ENCODE results near the gene NXPE3.

DNA sequence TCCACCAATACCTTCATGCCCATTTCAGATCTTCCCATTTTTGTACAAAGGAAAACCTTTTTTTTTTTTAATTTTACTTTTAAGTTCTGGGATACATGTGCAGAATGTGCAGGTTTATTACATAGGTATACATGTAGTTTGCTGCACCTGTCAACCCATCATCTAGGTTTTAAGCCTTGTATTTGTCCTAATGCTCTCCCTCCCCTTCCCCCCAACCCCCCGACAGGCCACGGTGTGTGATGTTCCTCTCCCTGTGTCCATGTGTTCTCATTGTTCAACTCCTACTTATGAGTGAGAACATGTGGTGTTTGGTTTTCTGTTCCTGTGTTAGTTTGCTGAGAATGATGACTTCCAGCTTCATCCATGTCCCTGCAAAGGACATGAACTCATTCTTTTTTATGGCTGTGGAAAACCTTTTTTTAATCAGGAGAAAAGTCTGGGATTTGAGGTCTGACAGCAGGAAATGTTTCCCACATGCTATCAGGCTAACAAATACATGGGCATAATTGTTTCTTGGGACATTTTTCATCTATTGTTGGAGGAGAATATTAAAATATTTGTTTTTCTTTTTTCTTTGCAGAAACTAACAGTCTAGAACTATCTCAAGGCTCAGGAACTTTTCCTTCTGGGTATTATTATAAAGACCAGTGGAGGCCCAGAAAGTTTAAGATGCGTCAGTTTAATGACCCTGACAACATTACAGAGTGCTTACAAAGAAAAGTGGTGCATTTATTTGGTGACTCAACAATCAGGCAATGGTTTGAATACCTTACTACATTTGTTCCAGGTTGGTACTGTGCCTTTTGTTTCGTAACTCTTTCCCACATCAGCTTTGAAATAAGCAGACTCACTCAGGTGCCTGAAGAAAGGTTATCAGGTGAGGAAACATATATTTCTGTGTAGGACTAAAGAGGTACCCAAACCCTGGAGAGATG is 37.5 kb downstream of the NXPE3 start:
- TF ChIP-seq, protein P1, sequence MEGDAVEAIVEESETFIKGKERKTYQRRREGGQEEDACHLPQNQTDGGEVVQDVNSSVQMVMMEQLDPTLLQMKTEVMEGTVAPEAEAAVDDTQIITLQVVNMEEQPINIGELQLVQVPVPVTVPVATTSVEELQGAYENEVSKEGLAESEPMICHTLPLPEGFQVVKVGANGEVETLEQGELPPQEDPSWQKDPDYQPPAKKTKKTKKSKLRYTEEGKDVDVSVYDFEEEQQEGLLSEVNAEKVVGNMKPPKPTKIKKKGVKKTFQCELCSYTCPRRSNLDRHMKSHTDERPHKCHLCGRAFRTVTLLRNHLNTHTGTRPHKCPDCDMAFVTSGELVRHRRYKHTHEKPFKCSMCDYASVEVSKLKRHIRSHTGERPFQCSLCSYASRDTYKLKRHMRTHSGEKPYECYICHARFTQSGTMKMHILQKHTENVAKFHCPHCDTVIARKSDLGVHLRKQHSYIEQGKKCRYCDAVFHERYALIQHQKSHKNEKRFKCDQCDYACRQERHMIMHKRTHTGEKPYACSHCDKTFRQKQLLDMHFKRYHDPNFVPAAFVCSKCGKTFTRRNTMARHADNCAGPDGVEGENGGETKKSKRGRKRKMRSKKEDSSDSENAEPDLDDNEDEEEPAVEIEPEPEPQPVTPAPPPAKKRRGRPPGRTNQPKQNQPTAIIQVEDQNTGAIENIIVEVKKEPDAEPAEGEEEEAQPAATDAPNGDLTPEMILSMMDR (IDR thresholded peaks at IDR 0.05; ENCODE audit: insufficient read depth, low read length): no peak
- no peak for TF ChIP-seq POLR2AphosphoS5 (IDR thresholded peaks at IDR 0.05; ENCODE audit: low read depth)
- TF ChIP-seq GABPA (IDR thresholded peaks at IDR 0.05; ENCODE audit: low read depth): no peak
- TF ChIP-seq SPI1 (IDR thresholded peaks at IDR 0.05; ENCODE audit: borderline replicate concordance, low read depth): no peak

Data from HL-60 (cell line).